GM21447 (cell line): ENCODE results near the gene CYB5R4.

Source experiments
- ATAC-seq: cut with Tn5 transposase; IDR thresholded peaks from one replicate; pipeline ENCODE4 v1.9.1; 2021; ENCODE audit not compliant: unreplicated experiment

Gene CYB5R4

GRCh38 chr6:83976871-83977270, 117.4 kb downstream of the CYB5R4 start:
- ATAC-seq, result no peak

GRCh38 chr6:83978324-83978734, 118.8 kb downstream of the CYB5R4 start:
- no peak for ATAC-seq

- no peak for ATAC-seq
Measured at GRCh38 chr6:83978997-83979396, 119.5 kb downstream of the CYB5R4 start.

- no peak for ATAC-seq
Measured at GRCh38 chr6:83984411-83984810, 124.9 kb downstream of the CYB5R4 start.

GRCh38 chr6:83985308-83985713, 125.8 kb downstream of the CYB5R4 start:
- ATAC-seq, result no peak

GRCh38 chr6:83985715-83986114, 126.2 kb downstream of the CYB5R4 start:
- no peak for ATAC-seq

GRCh38 chr6:83998021-83998584, 138.6 kb downstream of the CYB5R4 start:
- no peak for ATAC-seq

- no peak for ATAC-seq
Measured at GRCh38 chr6:84001119-84001518, 141.6 kb downstream of the CYB5R4 start.

GRCh38 chr6:84002226-84002625, 142.7 kb downstream of the CYB5R4 start:
- ATAC-seq, result no peak

GRCh38 chr6:84003131-84003530, 143.6 kb downstream of the CYB5R4 start:
- no peak for ATAC-seq

GRCh38 chr6:84003654-84004053, 144.2 kb downstream of the CYB5R4 start:
- no peak for ATAC-seq

GRCh38 chr6:84007871-84008270, 148.4 kb downstream of the CYB5R4 start:
- ATAC-seq, result no peak

- ATAC-seq, result no peak
Measured at GRCh38 chr6:84013354-84013753, 153.9 kb downstream of the CYB5R4 start.

GRCh38 chr6:84013931-84014330, 154.4 kb downstream of the CYB5R4 start:
- ATAC-seq, result no peak

- no peak for ATAC-seq
Measured at GRCh38 chr6:84016029-84016428, 156.5 kb downstream of the CYB5R4 start.
